Calu3 (cell line): ENCODE data around the gene RPH3AL. TPM values are rescaled to one million over a fixed set of nuclear protein-coding genes. Genes with fewer than 3 reads are reported as not detected.

Source experiments
- BruUV-seq: library from RNA; stranded (reverse); fragments of 400-500 nt; replicated peaks from 2 replicates; lab custom pipeline; 2021; lab: Mats Ljungman, UMichigan
- CTCF ChIA-PET: fragments of 300-600 bp; sonication (Branson Sonifier 250); formaldehyde crosslinking; loops from one replicate; lab custom pipeline; 2022; ENCODE audit warnings: antibody characterized with exemption; lab: Charles Lee
- DNase-seq: peaks from one replicate; pipeline ENCODE4 v3.0.0; 2022
- H3K27ac Mint-ChIP-seq: one replicate; pipeline ENCODE4 v1.8.0; 2022; ENCODE audit warnings: mixed read lengths; ENCODE audit not compliant: unreplicated experiment
- H3K27me3 Mint-ChIP-seq: one replicate; pipeline ENCODE4 v1.8.0; 2022; ENCODE audit warnings: mixed read lengths; ENCODE audit not compliant: unreplicated experiment
- H3K36me3 Mint-ChIP-seq: one replicate; pipeline ENCODE4 v1.8.0; 2022; ENCODE audit warnings: mild to moderate bottlenecking, moderate library complexity, mixed read lengths; ENCODE audit not compliant: insufficient read depth, unreplicated experiment
- H3K4me1 Mint-ChIP-seq: one replicate; pipeline ENCODE4 v1.8.0; 2022; ENCODE audit warnings: mild to moderate bottlenecking, low read depth, mixed read lengths; ENCODE audit not compliant: unreplicated experiment
- H3K4me3 Mint-ChIP-seq: one replicate; pipeline ENCODE4 v1.8.0; 2022; ENCODE audit warnings: mild to moderate bottlenecking, low read depth, moderate library complexity, mixed read lengths; ENCODE audit not compliant: unreplicated experiment
- H3K9me3 Mint-ChIP-seq: one replicate; pipeline ENCODE4 v1.8.0; 2022; ENCODE audit warnings: low read depth, mixed read lengths; ENCODE audit not compliant: unreplicated experiment
- intact Hi-C: fragments of 100-400 bp; cut with micrococcal nuclease; formaldehyde crosslinking; loops from one replicate; pipeline ENCODE4 v1.10.0; 2022; ENCODE audit not compliant: unreplicated experiment
- total RNA-seq: library from RNA; stranded (reverse); gene quantifications from 2 replicates; pipeline ENCODE4 v1.2.3, GENCODE V29; 2022
- TF ChIP-seq, protein P1 (sequence below): fragments of 200-600 bp; IDR thresholded peaks from one replicate; pipeline ENCODE4 v1.8.0; 2022; ENCODE audit warnings: antibody characterized with exemption; ENCODE audit not compliant: unreplicated experiment

RPH3AL gene
- total RNA-seq, 1 experiment from 2014 or later, result 14.1 TPM

DNA sequence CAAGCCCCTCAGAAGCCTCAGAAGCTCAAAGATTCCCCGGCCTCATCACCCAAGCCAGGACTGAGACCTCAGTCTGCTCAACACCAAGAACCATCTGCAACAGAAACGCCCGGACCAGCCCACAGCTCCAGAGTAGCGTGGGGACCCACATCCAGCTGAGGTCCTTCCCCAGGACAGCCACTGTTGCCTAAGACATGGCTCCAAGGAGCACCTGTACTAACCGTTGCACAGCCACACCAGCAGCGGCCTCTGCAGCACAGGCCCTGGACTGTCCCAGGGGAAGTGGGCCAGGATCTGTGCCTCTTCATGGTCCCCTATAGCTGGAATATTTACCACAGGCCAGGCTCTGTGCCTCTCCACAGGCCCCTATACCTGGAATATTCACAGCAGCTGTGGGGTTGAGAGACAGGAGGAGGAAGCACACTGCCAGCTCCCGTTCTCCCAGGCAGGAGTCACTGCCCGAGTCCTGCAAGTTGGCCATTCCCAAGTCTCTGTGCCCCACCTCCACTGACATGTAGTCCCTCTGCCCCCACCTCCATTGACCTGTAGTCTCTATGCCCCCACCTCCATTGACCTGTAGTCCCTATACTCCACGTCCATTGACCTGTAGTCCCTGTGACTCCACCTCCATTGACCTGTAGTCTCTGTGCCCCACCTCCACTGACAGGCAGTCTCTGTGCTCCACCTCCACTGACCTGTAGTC, 38.5 kb downstream of the RPH3AL start:
- DNase-seq, result no peak
- Mint-ChIP-seq H3K4me1 (no peaks in the 10 kb centered on the region), H3K27me3 (no peaks in the 10 kb centered on the region), H3K9me3 (peaks cover 9% of the 10 kb centered on the region), H3K27ac (no peak overlapping the region), H3K4me3 (no peak overlapping the region), H3K36me3 (peaks cover 11% of the 10 kb centered on the region)
- TF ChIP-seq, protein P1, sequence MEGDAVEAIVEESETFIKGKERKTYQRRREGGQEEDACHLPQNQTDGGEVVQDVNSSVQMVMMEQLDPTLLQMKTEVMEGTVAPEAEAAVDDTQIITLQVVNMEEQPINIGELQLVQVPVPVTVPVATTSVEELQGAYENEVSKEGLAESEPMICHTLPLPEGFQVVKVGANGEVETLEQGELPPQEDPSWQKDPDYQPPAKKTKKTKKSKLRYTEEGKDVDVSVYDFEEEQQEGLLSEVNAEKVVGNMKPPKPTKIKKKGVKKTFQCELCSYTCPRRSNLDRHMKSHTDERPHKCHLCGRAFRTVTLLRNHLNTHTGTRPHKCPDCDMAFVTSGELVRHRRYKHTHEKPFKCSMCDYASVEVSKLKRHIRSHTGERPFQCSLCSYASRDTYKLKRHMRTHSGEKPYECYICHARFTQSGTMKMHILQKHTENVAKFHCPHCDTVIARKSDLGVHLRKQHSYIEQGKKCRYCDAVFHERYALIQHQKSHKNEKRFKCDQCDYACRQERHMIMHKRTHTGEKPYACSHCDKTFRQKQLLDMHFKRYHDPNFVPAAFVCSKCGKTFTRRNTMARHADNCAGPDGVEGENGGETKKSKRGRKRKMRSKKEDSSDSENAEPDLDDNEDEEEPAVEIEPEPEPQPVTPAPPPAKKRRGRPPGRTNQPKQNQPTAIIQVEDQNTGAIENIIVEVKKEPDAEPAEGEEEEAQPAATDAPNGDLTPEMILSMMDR, result no peak
- CTCF ChIA-PET, result interaction anchor here (0.7 kb wide), 1 partner anchor 135 kb away, joined by 3 read pairs; no protein-coding TSS in a partner anchor
- intact Hi-C loops, result no loop called here
- no TSS peak for BruUV-seq

DNA sequence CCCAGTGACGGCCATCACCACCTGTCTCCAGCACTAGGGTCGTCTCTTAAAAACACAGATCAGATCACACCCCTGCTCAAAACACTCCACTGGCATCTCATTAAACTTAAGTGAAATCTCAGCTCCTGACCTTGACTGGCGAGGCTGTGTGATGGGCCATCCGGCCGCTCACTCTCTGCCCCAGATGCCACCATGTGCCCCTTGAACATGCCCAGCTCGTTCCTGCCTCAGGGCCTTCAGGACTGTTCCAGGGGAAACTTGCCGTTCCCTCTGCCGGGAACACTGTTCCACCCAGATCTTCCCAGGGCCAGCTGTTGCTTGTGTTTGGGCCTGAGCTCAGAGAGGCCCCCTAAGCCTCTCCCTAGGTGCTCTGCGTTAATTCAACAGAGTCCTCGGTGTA, 39.4 kb downstream of the RPH3AL start:
- no peak for DNase-seq
- Mint-ChIP-seq H3K27ac (no peak overlapping the region), H3K4me3 (no peak overlapping the region), H3K27me3 (no peaks in the 10 kb centered on the region), H3K36me3 (peaks cover 6% of the 10 kb centered on the region), H3K9me3 (peaks cover 9% of the 10 kb centered on the region), H3K4me1 (no peaks in the 10 kb centered on the region)
- TF ChIP-seq, protein P1, result no peak
- CTCF ChIA-PET, result interaction anchor here (0.7 kb wide), 1 partner anchor 134 kb away, joined by 3 read pairs; no protein-coding TSS in a partner anchor
- BruUV-seq, result no TSS peak
- intact Hi-C loops, result no loop called here

DNA sequence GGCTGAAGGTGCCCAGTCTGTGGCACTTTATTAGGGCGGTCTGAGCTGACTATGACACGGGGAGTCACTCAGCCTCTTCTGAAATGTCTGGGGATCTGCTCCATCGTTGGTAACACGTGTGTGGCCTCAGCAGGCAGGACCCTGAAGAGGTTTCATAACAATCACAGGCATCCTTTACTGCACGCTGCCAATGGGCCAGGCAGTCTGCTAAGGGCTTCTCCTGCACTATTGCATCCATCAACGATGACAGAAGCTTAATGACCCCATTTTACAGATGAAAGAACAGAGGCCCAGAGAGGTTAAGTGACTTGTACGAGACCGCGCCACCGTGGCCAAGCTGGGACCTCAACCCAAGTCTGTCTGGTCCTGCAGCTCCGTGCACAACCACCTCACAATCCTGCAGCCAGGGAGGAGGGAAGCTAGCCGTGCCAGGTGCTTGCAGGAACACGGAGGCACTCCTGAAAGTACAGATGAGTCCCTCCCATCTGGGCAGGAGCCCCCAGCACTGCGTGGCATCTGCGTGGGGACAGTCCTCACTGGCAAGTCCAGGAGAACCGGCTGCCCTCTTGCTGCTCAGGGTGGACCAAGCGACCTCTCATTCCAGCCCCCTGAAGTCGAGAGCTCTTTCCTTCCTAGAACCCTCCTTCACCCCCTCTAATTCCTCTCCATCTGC, 40.0 kb downstream of the RPH3AL start:
- Mint-ChIP-seq H3K4me1 (no peaks in the 10 kb centered on the region), H3K36me3 (peaks cover 5% of the 10 kb centered on the region), H3K4me3 (no peak overlapping the region), H3K27ac (no peak overlapping the region), H3K9me3 (peaks cover 9% of the 10 kb centered on the region), H3K27me3 (no peaks in the 10 kb centered on the region)
- no TSS peak for BruUV-seq
- TF ChIP-seq, protein P1, result no peak
- CTCF ChIA-PET, result no interaction called here
- intact Hi-C loops, result no loop called here
- DNase-seq, result no peak

DNA sequence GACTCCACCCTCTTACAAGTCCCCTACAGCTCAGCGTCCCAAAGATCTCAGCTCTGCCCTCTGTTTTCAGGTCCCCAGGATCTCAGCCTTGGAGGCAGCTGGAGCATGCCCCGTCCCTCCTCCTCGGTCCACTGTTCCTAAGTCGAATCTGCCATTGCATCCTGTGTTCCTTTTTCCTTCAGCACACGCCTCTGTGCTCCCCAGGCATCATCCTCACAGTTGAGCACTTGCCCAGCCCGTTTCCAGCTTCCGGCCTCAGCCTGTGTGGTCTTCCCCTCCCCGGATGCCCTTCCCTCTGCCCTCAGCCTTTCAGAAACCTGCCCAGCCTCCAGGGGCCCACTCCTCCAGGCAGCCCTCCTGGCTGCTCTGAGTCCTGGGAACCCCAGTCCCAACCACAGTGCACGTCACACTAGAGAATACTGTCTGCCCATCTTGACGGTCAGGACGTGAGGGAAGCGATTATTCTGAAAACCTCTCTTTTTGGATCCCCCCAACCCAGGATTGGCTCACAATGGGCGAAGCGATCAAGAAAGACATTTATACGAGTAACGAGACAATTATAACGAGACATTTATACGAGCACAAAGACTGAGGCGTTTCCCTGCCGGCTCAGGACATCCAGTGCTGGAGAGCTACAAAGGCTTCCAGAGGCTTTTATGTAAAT, 41.4 kb downstream of the RPH3AL start:
- Mint-ChIP-seq H3K9me3 (peaks cover 9% of the 10 kb centered on the region), H3K4me1 (no peaks in the 10 kb centered on the region), H3K4me3 (no peak overlapping the region), H3K27ac (no peak overlapping the region), H3K36me3 (peaks cover 5% of the 10 kb centered on the region), H3K27me3 (no peaks in the 10 kb centered on the region)
- intact Hi-C loops, result no loop called here
- BruUV-seq, result no TSS peak
- TF ChIP-seq, protein P1, result no peak
- CTCF ChIA-PET, result interaction anchor here (1.0 kb wide), 1 partner anchor 62 kb away, joined by 3 read pairs; no protein-coding TSS in a partner anchor
- no peak for DNase-seq
